Stimulated activated CD4-positive, alpha-beta T cell treated with anti-CD3 and anti-CD28 coated beads, Interleukin-1b, Interleukin-23, amount 100 ng/mL, for 4 hours (primary cell): ENCODE results near the gene FRRS1L.
"Not testable (repeated sequence)": the region's sequence is repeated elsewhere in the genome, so short reads cannot be mapped to it uniquely, and the experiment has no call there.

Source experiments
- DNase-seq, 2 donors: peaks; one replicate each; pipeline ENCODE4 v3.0.0-alpha.2; 2020; ENCODE audit warnings: low read depth in 2 of 2

Gene FRRS1L

DNA sequence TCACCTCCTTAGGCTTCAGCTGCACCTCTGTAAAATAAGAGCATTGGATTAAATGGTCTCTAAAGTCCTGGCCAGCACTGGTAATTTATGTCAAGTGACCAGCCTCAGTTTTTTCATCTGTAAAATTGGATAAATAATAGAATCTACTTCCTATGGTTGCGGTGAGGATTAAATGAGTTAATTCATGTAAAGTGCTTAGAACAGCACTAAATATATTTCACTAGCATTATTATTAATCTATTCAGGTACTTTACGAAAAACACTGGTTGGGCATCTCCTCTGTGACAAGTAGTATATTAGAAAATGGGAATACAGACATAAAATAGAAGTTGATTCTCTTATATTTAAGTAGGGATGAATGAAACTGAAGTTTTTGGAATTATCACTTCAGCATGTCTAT lies 33.5 kb downstream of the FRRS1L start:
- DNase-seq, result no peak

DNA sequence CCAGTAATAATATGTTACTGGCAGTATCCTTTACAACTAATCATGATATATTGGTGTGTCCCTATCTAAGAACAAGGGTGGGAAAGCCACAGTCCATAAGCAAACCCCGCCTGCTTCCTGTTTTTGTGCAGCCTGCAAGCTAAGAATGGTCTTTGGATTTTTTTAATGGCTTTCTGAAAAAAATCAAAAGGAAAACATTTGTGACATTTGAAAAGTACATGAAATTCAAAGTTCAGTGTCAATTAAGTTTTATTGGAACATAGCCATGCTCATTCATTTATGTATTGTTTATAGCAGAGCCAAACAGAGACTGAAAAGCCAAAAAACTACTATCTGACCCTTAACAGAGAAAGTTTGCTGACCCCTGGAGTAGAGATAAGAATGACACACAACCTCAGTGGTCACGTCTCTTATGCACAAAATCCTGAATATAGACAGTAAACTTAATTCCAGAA lies 34.5 kb downstream of the FRRS1L start:
- no peak for DNase-seq

DNA sequence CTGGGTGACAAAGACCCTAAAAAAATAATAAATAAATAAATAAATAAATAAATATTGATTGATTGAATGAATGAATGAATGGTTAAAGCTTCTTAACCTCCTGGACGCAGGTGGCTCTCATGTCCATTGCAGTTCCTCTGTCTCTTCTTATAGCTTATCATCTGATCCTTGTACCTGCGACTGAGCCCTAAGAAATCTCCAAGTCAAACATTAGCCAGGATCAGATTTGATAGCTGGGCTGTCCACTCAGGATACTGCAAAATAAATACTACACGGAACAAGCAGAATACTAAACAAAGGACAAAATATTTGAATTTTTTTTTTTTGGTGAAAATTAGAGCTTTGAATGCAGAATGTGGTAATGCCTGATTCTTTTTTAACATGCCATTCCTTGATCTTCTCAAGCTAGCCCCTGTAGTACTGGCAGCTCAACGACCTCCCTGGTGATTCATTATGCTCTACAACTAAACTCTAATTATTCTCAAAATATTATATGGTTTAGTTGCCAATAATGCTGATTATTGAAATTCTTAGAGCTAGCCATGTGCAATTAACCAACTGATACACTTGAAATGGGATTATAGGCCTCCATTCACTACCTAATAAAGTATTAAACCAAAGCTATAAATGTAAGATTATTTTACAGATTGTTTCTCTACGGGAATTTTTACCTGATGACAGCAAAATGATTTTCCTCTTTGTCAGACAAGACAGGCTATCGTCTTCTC lies 37.4 kb downstream of the FRRS1L start:
- DNase-seq, result no peak

DNA sequence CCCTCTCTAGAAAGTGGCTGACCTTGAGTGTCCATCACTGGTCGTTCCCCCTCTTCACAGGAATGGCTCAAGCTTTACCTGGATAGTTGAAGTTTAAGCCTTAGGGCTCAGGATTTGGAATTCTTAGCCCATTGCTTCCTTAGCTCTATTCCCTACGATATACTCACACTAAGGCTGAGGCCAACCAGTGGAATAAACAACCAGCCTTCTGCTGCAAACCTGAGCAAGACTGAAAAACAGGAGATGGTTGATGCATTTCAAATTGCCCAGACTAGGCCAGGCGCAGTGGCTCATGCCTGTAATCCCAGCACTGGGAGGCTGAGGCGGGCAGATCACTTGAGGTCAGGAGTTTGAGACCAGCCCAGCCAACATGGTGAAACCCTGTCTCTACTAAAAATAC lies 40.4 kb downstream of the FRRS1L start:
- not testable (repeated sequence) for DNase-seq

DNA sequence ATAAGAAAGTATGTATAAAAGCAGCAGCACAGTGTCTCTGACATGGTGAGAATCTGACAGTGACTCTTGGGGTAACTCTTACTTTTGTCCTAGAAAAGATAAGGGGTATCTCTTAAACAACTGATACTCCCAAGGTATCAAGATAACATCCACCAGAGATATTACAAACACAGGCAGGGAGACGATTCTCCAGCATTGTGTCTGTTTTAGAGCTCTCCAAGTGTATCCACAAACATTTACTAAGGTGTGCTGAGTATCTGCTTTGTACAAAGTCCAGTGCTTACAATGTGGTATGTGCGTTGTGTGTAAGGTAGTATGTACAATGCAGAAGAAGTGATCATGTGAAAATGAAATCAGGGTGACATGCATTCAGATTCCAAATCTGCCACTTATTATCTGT lies 42.9 kb downstream of the FRRS1L start:
- no peak for DNase-seq

DNA sequence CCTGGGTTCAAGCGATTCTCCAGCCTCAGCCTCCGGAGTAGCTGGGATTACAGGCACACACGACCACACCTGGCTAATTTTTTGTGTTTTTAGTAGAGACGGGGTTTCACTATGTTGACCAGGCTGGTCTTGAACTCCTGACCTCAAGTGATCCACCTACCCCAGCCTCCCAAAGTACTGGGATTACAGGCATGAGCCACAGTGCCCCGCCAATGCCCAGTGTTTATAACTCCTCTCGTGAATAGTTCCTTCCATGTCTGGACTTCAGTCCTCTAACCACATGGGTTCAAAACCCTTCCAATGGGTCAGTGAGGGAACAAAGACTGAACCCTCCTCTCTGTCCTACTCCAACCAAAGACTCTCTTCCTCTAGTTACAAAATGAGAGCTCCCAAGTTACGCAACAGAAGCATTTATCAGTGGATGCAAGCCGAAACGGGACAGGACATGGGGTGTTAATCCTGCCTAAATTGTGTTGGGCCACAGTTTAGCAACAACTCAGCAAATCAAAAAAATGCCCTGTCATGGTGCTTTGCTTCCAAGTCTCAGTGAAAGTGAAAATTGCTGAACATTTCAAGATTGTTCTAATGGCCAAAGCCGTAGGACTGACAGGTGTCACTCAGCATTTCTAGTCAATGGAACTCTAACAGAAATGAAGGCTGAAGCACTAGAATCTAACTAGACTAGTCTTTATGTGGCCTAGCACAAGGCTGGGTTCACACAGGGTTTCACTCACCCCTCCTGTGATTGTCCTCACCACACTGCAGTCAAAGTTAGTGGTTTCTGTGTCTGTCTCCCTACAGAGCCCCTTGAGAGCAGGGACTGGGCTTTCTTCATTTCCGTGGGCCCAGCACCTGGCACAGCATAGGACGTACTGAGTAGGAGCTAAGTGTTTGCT lies 44.1 kb downstream of the FRRS1L start:
- no peak for DNase-seq

DNA sequence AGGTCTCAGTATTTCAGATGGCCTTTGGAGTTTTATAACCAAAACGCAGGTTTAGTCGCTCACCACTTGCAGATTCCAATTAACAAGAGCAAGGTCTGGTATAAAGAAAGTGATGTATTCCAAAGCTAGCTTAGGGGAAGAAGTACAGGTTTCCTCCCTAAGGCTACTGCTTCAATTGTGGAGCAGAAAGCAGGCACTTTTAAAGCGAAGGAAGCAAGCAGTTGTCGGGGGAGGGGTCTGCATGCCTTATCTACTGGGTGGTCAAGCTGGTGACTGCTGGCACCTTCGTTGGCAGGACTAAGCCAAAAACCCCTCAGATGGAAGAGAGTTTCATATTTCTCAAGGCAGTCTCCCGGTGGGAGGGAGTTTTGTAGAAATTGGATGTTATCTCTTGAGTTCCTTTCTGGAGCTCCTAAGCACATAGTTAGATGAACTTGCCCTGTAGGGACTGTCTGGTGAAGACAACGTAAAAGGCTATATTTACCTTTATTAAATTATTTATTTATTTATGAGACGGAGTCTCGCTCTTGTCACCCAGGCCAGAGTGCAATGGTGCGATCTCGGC lies 45.7 kb downstream of the FRRS1L start:
- DNase-seq, result no peak

DNA sequence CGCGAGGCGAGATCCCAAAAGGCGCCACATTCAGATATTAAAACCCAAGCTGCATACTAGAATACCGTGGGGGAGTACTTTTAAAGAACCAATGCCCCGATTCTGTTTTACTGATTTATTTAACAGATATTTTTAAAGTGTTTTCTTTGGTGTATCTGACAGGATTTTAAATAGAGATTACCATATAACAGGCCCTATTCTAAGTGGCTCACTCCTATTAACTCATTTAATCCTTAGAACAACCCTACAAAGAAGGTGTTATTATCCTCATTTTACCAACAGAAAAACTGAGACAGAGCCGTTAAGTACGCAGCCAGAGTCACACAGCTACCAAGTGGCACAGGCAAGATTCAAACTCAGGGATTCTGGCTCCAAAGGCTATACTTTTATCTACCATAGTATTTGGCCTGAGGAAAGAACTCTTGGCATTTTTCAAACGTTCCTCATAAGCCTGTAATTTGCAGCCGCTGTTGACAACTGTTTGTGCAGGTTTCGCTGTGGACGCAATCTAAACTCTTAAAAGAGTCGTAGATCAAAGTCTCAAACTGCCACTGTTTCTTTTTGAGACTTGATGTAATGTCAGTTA lies 46.8 kb downstream of the FRRS1L start:
- no peak for DNase-seq

DNA sequence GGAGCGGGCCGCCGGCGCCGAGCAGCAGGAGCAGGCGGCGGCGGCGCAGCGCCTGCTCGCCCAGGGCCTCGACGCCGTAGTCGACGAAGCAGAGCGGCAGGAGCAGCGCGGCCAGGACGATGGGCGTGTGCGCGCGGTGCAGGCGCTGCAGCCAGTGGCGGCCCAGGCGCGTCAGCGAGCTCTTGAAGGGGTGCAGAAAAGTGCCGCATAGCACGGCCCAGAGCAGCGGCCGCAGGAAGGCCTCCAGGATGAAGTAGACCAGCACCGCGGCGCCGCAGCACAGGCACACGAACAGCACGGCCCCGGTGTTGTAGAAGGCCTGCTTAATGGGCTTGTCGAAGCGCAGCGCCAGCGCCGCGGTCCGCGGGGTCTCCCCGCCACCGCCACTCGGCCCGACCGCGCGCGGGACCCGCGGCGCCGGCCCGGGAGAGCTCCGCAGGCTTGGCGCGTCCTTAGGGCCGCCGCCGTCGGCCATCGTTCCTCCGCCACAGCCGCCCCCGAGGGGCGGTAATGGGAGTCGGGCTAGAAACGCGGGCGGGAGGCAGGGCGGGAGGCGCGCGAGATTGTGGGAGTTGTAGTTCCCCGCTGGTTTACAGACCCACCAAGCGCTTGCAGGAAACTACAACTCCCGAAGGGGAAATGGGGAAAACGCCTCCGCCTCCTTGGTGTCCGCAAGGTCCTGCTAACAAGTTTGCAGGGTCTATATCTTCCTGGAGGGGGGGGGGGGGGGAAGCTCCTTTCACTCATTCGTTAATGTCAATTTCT lies 47.4 kb downstream of the FRRS1L start, which contains the start of gene TMEM245:
TMEM245 (minus strand) TSS at position 509 of the 765 bp plus-strand sequence; CDS start at position 475, 34 bp downstream.
- DNase-seq, result peak; percentile 85 to 87

DNA sequence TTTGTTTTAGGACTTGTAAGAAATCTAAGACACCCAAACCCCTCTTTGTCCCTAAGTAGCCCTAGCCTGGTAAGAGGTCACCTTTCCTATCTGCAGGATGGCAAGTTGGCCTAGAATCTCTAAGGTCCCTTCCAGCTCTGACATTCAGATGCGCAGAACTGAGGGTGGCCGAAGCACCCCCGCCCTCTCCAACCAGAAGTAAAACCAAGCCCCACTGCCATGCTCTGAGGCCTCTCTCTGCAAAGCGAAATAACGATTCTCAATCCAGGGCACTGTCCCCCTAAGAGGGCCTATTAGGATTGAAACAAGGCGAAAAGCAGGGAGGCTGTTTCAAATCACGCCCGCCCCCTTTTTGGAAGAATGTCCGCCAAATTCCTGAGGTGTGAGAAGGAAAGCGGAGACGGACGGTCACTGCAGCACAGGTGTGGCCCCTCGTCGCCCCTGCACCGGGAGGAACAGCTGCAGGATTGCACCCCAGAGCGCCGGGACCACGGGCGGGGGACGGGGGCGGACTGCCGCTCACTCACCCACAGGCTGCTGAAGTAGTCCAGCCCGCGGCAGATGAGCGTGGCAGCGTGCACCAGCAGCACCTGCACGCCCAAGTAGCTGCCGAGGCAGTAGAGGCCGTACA lies 48.1 kb downstream of the FRRS1L start:
- DNase-seq, result no peak

DNA sequence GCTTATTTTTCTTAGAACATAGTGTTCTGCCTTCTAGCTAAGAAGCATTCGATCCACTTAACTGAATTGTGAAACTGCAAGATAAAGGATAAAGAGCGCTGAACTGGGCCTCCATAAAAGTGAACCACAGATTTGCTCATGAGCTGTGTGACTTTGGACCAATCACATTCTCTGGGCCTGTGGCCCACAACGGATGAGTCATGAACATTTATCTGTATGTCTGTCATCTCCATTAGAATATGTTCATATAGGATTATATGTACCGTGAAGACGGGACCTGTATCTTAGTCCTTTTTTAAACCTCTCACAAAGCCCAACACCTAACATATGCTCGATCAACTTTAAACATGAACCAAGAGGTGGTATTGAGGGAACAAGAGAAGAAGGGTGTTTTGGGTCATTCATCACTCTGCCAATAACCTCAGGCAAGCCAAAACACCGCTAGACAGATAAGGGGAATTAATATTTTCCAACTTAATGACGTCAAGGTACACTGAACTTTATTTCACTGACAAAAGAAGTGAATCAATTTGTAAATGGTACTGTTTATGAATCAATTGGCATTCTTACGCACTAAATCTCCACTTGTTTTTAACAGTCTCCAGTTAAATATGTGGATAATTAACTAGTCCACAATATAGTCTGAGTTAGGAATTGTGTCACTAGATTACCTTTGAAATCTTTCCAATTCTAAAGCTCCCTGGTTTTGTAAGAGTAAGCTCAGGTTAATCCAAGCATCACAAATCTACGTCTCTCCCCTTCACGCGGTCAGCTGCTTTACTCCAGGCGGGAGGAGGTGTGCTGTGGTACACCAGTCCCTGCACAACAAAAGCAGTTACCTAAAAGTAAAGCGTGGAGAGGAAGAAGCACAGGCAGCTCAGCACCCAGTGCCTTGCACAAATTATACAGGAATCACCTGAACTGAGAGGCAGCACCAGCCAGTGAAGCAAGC lies 48.9 kb downstream of the FRRS1L start:
- peak in 1 of 2 donors; percentile 17 for DNase-seq

DNA sequence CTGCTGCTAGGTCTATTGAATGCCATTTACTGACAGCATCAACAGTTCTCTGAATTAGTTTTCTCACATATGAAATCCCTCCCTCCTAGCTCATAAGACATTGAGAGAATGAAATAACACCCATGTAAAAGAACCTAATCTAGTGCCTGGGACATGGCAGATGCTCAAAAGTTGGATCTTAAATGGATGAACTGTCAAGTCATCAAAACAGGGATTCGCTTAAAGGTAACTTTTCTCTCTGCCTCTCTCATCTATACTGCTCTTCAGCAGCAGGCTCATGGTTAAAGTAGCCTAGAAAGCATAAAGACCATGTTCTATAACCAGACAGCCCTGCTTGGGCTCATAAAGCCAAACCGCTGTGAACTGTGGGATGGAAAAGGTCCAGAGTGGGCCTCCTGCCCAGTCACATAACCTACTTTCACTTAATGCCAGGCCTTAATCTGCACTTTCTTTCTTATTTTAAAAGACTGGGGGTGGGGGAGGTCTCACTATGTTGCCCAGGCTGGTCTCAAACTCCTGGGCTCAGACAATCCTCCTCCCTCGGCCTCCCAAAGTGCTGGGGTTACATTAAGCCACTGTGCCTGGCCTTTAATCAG lies 51.0 kb downstream of the FRRS1L start:
- DNase-seq, result no peak

DNA sequence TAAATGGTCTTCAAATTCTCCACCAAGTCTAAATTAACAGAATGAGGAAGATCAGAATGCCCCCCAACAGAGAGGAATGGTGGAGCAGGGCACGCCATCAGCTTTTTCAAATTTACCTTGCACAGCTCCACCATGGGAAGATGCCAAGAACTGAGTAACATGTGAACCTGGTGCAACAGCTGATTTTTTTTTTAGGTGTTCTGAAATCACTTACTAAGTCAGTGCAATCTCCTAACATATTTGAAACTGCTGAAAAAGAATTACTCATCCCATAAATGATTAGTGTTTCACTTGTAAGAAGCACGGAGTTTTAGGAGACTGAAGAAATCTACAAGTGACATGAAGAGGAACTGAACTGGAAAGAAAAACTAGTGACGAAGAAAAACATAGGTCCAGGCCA lies 52.4 kb downstream of the FRRS1L start:
- DNase-seq, result no peak

DNA sequence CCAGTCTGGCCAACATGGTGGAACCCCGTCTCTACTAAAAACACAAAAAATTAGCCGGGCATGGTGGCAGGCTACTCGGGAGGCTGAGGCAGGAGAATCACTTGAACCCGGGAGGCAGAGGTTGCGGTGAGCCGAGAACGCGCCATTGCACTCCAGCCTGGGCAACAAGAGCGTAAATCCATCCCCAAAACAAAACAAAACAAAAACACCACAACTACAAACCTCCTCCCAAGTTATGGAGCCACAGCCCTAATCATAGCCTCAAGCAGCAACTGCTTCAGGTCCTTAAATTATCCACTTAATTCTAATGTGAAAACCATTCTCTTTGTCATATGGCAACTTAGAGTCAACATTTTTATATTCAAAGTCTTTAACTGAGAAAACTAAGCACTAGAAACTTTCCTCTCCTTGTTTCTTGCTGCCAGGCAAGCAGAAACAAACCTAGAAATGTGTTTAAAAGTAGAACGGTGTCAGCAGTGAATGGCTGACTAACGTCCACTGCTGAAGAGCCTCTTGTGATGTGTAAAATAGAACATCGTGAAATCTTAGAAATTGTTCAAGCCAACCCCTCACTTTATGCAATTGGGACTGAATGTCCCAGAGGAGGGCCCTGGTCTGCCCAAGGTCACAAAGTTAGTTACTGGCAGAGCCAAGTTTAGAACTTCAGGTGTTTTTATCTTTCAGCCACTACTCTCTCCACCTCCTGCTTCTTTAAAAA lies 53.0 kb downstream of the FRRS1L start:
- DNase-seq, result no peak

DNA sequence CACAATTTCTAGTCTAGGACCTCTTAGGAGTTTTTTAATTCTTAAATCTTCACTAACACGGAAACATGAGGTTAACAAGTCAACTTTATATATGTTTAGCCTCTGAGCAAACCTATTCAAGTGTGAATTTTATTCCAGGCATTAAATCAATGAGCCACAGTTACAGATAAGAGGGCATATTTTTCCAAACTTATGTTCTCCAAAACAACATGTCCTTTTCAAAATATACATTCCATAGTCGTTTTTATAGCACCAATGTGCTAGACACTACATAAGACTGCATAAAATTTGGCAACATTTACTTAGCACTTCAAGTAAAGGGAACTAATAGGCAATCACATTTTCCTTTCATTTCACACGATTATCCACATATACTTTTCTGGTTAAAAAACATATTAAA lies 53.8 kb downstream of the FRRS1L start:
- no peak for DNase-seq

DNA sequence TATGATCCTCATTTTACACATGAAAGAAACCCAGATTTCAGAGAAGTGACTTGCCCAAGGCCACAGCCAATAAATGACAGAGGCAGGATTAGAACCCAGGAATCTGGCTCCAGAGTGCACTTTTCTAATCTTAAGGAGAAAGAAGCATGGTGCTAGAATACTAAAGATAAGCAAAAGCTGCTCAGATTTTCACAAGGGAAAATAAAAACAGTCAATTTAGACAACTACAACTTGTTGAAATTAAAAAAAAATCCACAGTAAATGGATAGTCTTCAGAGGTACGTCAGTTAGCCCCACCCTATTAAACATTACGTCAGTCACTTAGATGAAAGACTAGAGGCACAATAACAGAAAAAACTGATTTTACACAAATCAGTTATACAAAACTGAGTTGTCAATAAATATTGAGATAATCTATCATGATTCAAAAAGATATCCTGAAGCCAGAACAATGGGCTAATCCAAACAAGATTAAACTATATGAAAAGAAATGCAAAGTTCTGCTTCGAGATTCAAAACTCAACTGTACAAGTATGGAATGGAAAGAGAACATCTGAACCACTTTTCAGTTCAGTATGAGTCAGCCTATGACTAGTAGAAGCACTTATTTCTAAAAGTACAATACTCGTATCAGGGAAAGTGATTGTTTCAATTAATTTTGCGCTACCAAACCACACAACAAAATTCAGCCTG lies 56.6 kb downstream of the FRRS1L start:
- DNase-seq, result no peak

DNA sequence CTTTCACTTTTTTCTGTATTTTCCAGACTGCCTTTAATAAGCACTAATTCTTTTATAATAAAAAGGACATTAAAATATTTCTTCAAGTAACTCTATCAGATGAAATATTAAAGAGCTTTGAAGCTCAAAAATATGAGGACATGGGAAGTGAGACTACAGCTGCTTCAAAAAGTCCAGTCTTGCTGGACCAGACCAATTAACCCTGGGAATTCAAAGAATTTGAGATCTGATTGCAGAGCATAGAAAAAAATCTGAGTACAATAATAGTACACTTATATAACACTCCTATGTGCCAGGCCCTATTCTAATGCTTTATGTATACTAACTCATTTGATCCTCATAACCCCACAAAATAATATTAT lies 57.1 kb downstream of the FRRS1L start:
- DNase-seq, result no peak

DNA sequence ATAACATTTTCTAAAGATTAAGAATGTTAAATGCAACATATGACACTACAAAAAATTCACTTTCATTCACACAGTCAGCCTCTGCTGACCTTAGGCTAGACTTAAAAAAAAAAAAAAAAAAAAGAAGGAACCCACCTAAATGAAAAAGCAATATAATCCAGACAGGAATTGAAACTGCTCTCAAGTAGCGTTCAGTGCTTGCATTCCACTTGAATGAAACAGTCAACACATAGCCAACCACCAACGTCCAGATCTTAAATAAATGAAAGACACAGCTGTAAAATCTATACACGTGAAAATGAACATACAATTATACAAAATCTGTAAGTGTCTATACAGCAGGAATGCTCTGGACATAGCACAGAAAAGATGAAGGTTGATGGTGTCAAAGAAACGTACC lies 58.7 kb downstream of the FRRS1L start:
- DNase-seq, result no peak
